Heart right ventricle (tissue), 16 donors: ENCODE measurements around the gene TBC1D12. TPM values are rescaled to one million over a fixed set of nuclear protein-coding genes. Genes with fewer than 3 reads are reported as not detected.
A peak's percentile ranks its signal among the peaks of the same experiment; 100 is the strongest.

Experiments used
- ATAC-seq, 8 donors: fragments of 200-7000 bp; cut with Tn5 transposase; one replicate each; pipeline ENCODE4 v1.9.1; 2020; ENCODE audit warnings: mild to moderate bottlenecking in 8 of 8, moderate library complexity in 8 of 8, moderate number of reproducible peaks in 1 of 8
- DNase-seq, 2 donors: peaks; one replicate each; pipeline ENCODE4 v3.0.0-alpha.2; 2020
- H3K27ac ChIP-seq, 10 donors: fragments of 200-600 bp; sonication (generic) in 2 of 10; one replicate each; pipeline versions ENCODE4 v1.5.0 to v1.8.0; 2020 to 2022; ENCODE audit warnings: mild to moderate bottlenecking in 3 of 10
- H3K27me3 ChIP-seq, 7 donors: fragments of 200-600 bp; one replicate each; pipeline ENCODE4 v1.8.0; 2021 to 2022; ENCODE audit warnings: mild to moderate bottlenecking in 2 of 7
- H3K36me3 ChIP-seq, 9 donors: fragments of 200-600 bp; sonication (generic) in 1 of 9; one replicate each; pipeline versions ENCODE4 v1.5.0 to v1.8.0; 2020 to 2022; ENCODE audit warnings: mild to moderate bottlenecking in 2 of 9
- H3K4me1 ChIP-seq, 9 donors: fragments of 200-600 bp; sonication (generic) in 1 of 9; one replicate each; pipeline versions ENCODE4 v1.5.0 to v1.8.0; 2020 to 2022; ENCODE audit warnings: mild to moderate bottlenecking in 4 of 9
- H3K4me3 ChIP-seq, 10 donors: fragments of 200-600 bp; sonication (generic) in 2 of 10; one replicate each; pipeline versions ENCODE4 v1.5.0 to v1.8.0; 2020 to 2022; ENCODE audit warnings: mild to moderate bottlenecking in 7 of 10, moderate library complexity in 2 of 10
- H3K9me3 ChIP-seq, 11 donors: fragments of 200-600 bp in 10 of 11; sonication (generic) in 2 of 11; one replicate each; pipeline versions ENCODE4 v1.5.0 to v1.8.0; 2013 to 2022; ENCODE audit warnings: mild to moderate bottlenecking in 2 of 11, control low read depth in 1 of 11, moderate library complexity in 1 of 11
- WGBS, 2 donors: extraction: QIAGEN DNeasy Blood & Tissue Kit; methylation state at CpG; one replicate each; pipeline ENCODE4 v1.1.7; 2013; ENCODE audit warnings: inconsistent platforms in 1 of 2; 5-methylcytosine and 5-hydroxymethylcytosine counted together
- intact Hi-C, 10 donors: fragments of 100-400 bp; cut with DNase I; formaldehyde crosslinking; loops; one replicate each; pipeline versions ENCODE4 v1.11.1 to v1.14.2; 2022
- polyA plus RNA-seq, 2 donors: library from polyadenylated mRNA; stranded (reverse); fragments of 200-250 nt; gene quantifications; one replicate each; pipeline ENCODE4 v1.2.3, GENCODE V29; 2013
- total RNA-seq, 10 donors: library from RNA; stranded (reverse); fragmentation: NEBNext Ultra II Directional in 3 of 10; extraction: Animal tissue kit (Norgen Biotek cat#: 25700) in 3 of 10; gene quantifications; one replicate each; pipeline versions ENCODE4 v1.2.1 to v1.2.4, GENCODE V29; 2021 to 2023
- TF ChIP-seq, protein P1 (sequence below), 9 donors: fragments of 200-600 bp; sonication (generic) in 2 of 9; IDR thresholded peaks; one replicate each; pipeline versions ENCODE4 v1.5.0 to v1.8.0; 2021 to 2022; ENCODE audit warnings: antibody characterized with exemption in 9 of 9, mild to moderate bottlenecking in 5 of 9, moderate library complexity in 1 of 9
- donor health status: Arrhythmogenic right ventricular cardiomyopathy.
- donor health status: ischemic (EF 13 %, LVEDD 7.1; RV severe dilation, severe dysfunction).
- donor health status: healthy with polysubstance abuse.
- donor health status: DM: no; HTN: yes; CAD: no.
- donor health status: DM: no; HTN: no; CAD: no.
- donor health status: ischemic (EF 25% LVEDD 6.9; RV normal size, moderate dysfunction).
- donor health status: ischemic (EF 25% LVEDD 5.7; RV mildly dilated, moderate dysfunction).
- donor health status: healthy.
- donor health status: DM: yes; HTN: yes; CAD: no.
- donor health status: Ischemic cardiomyopathy.
- donor health status: ischemic (EF 35%, LVEDD 5.7; RV mildly dilated, moderate dysfunction).
- donor health status: nonischemic (EF 11% LVEDD 7.7; RV severe dilation, severe dysfunction).
- donor health status: DM: yes; HTN: yes; CAD: no.
- donor health status: PGD.
- donor health status: ischemic (EF 29% LVEDD 5.4; RV normal size, mild dysfunction).
- donor health status: nonischemic (EF 23%, LVEDD 6.1; RV moderate dilation, normal function).

Gene TBC1D12
- total and polyA plus RNA-seq, 12 donors = 3.7 to 22.9 (median 5.0) TPM

DNA sequence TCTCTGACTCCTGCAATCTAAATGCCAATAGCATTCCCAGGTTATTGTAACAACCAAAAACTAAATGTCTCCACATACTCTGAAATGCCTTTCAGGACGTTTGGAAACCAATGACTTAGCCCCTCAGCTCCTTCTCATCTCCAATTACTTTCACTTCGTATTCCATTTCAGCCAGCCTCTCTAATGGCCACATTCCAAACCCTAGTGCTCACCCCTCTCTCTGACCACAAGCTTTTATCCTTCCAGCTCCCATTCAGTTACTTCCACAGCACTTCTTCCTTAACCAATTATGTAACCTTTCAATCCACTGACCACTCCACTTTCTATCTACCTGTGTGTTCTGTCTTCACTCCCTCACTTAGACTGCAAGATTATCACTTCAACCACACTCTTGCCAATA is 43.9 kb upstream of the TBC1D12 start:
- Histone ChIP-seq H3K4me3 (no peak overlapping the region), H3K4me1 (peaks cover 6 to 27% (median 15%) of the 10 kb centered on the region in 9 donors), H3K27me3 (no peaks in the 10 kb centered on the region), H3K9me3 (no peaks in the 10 kb centered on the region), H3K27ac (no peak overlapping the region), H3K36me3 (peaks cover 0 to 72% (median 17%) of the 10 kb centered on the region in 9 donors)
- DNase-seq (no peak), ATAC-seq (no peak)
- TF ChIP-seq, protein P1, sequence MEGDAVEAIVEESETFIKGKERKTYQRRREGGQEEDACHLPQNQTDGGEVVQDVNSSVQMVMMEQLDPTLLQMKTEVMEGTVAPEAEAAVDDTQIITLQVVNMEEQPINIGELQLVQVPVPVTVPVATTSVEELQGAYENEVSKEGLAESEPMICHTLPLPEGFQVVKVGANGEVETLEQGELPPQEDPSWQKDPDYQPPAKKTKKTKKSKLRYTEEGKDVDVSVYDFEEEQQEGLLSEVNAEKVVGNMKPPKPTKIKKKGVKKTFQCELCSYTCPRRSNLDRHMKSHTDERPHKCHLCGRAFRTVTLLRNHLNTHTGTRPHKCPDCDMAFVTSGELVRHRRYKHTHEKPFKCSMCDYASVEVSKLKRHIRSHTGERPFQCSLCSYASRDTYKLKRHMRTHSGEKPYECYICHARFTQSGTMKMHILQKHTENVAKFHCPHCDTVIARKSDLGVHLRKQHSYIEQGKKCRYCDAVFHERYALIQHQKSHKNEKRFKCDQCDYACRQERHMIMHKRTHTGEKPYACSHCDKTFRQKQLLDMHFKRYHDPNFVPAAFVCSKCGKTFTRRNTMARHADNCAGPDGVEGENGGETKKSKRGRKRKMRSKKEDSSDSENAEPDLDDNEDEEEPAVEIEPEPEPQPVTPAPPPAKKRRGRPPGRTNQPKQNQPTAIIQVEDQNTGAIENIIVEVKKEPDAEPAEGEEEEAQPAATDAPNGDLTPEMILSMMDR (IDR thresholded peaks at IDR 0.05) = no peak
- intact Hi-C loops = no loop called here
- 65 to 66% methylated on average over 2 of the region's 2 CpGs for WGBS, 2 donors

DNA sequence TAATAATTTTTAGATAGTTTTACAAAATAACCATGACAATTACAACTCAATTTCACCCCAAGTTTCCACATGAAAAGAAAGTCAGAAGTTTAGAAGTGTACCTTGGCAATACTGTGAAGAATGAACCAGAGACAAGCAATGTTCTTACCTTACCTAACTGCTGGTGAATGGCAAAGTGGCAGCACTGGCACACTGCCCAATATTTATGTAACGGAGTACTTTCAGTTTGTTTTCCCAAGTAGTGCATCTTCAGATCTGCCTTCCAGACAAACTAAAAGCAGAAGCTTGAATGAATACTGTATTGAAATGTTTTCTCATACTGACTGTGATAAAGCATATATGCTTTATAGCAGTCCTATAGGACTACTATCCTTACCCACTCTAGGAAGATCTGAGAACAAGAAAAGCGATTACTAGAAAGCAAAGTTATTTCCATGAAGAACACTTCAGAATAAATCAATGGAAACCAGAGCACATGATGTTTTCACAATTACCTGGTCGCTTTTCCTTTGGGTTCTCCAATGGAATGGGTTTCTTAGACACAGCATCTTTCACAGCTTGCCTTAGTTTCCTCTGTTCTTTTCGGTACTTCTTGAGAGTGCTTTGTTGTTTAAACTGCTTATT is 41.1 kb upstream of the TBC1D12 start:
- peaks cover 0 to 4% (median 0%) of the 10 kb centered on the region in 7 donors for H3K27me3 ChIP-seq
- DNase-seq = peak in 1 of 2 donors; percentile 23
- TF ChIP-seq, protein P1 (IDR thresholded peaks at IDR 0.05) = no peak
- H3K36me3 ChIP-seq = peaks cover 0 to 44% (median 8%) of the 10 kb centered on the region in 9 donors
- H3K9me3 ChIP-seq = no peaks in the 10 kb centered on the region
- no peak for ATAC-seq
- peak overlapping the region in 5 of 10 donors; percentile 73 to 81 (median 80) for H3K4me3 ChIP-seq
- 70 to 78% methylated on average over 4 of the region's 4 CpGs for WGBS, 2 donors
- peaks cover 6 to 27% (median 15%) of the 10 kb centered on the region in 9 donors for H3K4me1 ChIP-seq
- intact Hi-C loops = loop anchor here in 8 of 10 donors (5.0 to 10.0 kb wide), 4 partner anchors 41 to 444 kb away; partner anchors contain the start of gene TBC1D12 (in 4 of the 8)
- H3K27ac ChIP-seq = no peak overlapping the region

DNA sequence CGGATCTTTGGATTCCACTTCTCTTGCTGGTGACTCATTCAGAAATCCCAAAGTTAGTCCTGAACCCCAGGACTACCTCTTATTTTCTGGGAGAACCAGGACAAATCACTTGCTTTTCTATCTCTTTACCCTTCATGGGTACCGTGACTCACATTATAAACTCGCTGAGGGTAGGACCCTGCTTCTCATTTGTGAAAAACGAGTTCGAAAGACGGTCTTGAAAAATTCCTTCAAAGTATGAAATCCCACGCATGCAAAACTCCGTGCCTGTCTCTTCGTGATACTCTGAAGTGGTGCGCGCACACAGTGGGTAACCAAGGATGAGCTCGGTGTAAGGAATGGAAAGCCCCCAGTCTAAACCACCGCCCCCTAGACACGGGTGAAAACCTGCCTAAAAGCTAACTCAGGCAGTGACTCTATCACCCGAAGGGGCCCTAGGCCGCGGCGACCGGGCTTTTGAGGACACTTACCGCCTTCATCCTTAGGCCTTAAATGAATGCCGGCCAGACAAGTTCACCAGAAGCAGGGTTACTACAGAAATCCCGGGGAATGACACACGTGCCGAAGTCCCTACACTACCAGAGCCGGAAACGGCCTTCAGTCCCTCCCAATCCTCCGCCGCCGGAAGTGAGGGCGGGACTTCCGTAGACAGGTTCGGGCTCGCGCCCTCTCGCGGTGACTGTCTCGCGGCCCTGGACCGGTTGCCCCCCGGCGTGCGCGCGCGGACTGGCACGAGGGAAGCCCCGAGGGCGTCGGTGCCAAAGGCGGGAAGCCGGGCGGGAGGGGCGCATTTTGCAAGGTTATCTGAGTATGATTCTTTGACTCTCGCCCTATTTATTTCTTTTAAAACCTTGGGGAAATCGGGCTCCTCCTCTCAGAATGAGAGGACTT is 39.7 kb upstream of the TBC1D12 start, which contains the start of gene NOC3L:
Gene NOC3L, minus strand, starts transcription at position 580 of the 891 bp plus-strand sequence. Its CDS starts 101 bp downstream, at position 479.
- intact Hi-C loops = loop anchor here in 9 of 10 donors (1.0 to 10.0 kb wide), 6 partner anchors 40 to 445 kb away; partner anchors contain the start of gene TBC1D12 (in 6 of the 9)
- H3K36me3 ChIP-seq = peaks cover 0 to 31% (median 3%) of the 10 kb centered on the region in 9 donors
- H3K4me1 ChIP-seq = peaks cover 6 to 27% (median 15%) of the 10 kb centered on the region in 9 donors
- 0 to 1% methylated on average over 55 of the region's 55 CpGs for whole genome bisulfite sequencing, 2 donors
- H3K27ac ChIP-seq = peak within 1 kb of the TSS in 9 of 10 donors; percentile 48 to 84 (median 72)
- DNase-seq (peak; percentile 93 to 96), ATAC-seq (peak; percentile 99 to 100 (median 100))
- TF ChIP-seq, protein P1 (IDR thresholded peaks at IDR 0.05) = peak; percentile 74 to 97 (median 92)
- H3K27me3 ChIP-seq = peaks cover 0 to 4% (median 0%) of the 10 kb centered on the region in 7 donors
- peak within 1 kb of the TSS; percentile 39 to 84 (median 74) for H3K4me3 ChIP-seq
- H3K9me3 ChIP-seq = no peaks in the 10 kb centered on the region

DNA sequence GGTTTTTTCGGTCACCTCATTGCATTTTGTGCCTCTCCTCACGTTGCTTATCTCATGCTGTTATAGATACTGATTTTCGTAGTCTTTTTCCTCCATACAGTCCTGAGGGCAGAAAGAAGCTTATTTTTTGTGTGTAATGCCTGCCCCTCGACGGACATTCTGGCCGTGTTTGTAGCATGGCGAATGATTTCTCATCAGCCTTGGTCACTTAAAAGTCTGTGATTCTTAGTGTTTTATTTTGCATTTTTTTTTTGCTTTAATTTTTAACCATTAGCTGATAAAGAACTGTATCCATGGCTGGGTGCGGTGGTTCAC is 39.1 kb upstream of the TBC1D12 start:
- TF ChIP-seq, protein P1 (IDR thresholded peaks at IDR 0.05) = peak in 4 of 9 donors; percentile 1 to 12 (median 5)
- WGBS, 2 donors = 38 to 47% methylated on average over 8 of the region's 8 CpGs
- Histone ChIP-seq H3K27ac (peak overlapping the region in 8 of 10 donors; percentile 58 to 84 (median 72)), H3K4me1 (peaks cover 6 to 27% (median 15%) of the 10 kb centered on the region in 9 donors), H3K9me3 (no peaks in the 10 kb centered on the region), H3K36me3 (peaks cover 0 to 25% (median 0%) of the 10 kb centered on the region in 9 donors), H3K4me3 (peak overlapping the region; percentile 12 to 84 (median 74)), H3K27me3 (peaks cover 0 to 4% (median 0%) of the 10 kb centered on the region in 7 donors)
- ATAC-seq (peak in 4 of 8 donors; percentile 2 to 45 (median 16)), DNase-seq (no peak)
- intact Hi-C loops = loop anchor here in 9 of 10 donors (1.0 to 10.0 kb wide), 6 partner anchors 39 to 446 kb away; partner anchors contain the start of gene TBC1D12 (in 6 of the 9)
